Measurements from ENCODE around the gene MNAT1. TPM values are rescaled to one million over a fixed set of nuclear protein-coding genes. Genes with fewer than 3 reads are reported as not detected.

MNAT1 gene
- polyA plus RNA-seq, 2 of the 4 experiments (the other 2 are of a cell fraction), result 42.7 to 78.1 TPM

DNA sequence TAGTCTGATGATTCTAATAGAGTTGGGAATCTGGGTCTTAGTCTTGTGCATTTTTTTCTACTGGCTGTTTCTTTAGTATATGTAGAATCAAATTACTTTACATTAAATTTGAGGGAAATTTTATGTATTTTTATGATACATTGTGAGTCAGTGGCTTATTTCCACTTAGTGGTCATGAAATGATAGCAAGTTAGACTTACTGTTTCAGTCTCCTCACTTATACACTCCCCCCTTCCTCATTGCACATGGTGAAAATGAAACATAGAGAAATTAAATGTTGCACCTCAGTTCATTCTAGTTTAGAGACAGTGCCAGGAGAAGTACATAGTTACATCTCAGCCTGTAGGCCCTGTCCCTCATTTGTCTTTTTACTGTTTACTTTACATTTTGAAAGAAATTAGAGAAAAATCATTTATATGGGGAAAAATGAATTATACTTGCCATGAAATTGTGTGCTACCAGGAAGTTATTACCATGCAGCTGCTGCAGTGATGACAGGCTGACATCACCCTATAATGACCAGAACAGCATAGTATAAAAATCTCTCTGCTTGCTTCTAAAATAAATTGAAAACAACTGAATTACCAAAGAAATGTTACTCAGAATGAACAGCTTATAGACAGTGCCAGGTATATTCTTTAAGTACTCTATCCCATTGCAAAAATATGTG lies 133.1 kb downstream of the MNAT1 start:
- no peak overlapping the region for H3K4me3 ChIP-seq
- no peaks in the 10 kb centered on the region for H3K9me3 ChIP-seq
- CTCF ChIA-PET, result no interaction called here
- POLR2A ChIA-PET, result no interaction called here
- ATAC-seq (no peak), FAIRE-seq (no peak), DNase-seq (ENCODE audit: low read depth in 1 of 2, low spot score in 1 of 2) (no peak)
- no peak overlapping the region for H3K27ac ChIP-seq
- no peak overlapping the region for H3K4me2 ChIP-seq
- no peaks in the 10 kb centered on the region for H3K4me1 ChIP-seq
- TF ChIP-seq CHD2 (IDR thresholded peaks at IDR 0.05; ENCODE audit: low read length, partially characterized antibody) (no peak), ZFP36 (IDR thresholded peaks at IDR 0.05; ENCODE audit: borderline replicate concordance, partially characterized antibody) (no peak), NPAS2 (CRISPR knock-in tag; IDR thresholded peaks at IDR 0.05; ENCODE audit: borderline replicate concordance) (no peak), HEYL (CRISPR knock-in tag; IDR thresholded peaks at IDR 0.05) (no peak), JUN (IDR thresholded peaks at IDR 0.05) (no peak), MAFK (IDR thresholded peaks at IDR 0.05; ENCODE audit: partially characterized antibody) (no peak), RNF2 (IDR thresholded peaks at IDR 0.05; ENCODE audit: borderline replicate concordance, low read depth) (no peak), ZC3H11A (IDR thresholded peaks at IDR 0.05) (no peak), HOXA7 (CRISPR knock-in tag; IDR thresholded peaks at IDR 0.05) (no peak), HDAC2 (IDR thresholded peaks at IDR 0.05) (no peak)
- TF ChIP-seq, protein P1, sequence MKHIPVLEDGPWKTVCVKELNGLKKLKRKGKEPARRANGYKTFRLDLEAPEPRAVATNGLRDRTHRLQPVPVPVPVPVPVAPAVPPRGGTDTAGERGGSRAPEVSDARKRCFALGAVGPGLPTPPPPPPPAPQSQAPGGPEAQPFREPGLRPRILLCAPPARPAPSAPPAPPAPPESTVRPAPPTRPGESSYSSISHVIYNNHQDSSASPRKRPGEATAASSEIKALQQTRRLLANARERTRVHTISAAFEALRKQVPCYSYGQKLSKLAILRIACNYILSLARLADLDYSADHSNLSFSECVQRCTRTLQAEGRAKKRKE (CRISPR knock-in tag; IDR thresholded peaks at IDR 0.05; ENCODE audit: low read depth), result no peak

DNA sequence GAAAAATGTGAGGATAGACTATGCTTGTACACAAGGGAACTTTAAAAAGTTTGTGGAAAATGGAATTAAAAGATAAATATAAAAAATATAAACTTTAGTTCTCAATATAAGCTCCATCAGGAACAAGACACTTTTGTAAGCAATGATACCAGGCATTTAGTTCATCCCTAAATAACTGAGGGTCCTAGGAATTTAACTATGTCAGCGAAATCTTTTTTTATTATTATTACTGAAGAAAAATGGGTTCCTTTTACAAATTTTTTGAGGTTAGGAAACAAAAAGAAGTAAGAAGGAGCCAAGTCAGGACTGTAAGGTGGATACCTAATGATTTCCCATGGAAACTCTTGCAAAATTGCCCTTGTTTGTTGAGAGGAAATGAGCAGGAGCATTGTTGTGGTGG lies 143.6 kb downstream of the MNAT1 start:
- ChIA-PET CTCF (interaction anchor here (1.2 kb wide), 1 partner anchor 22 kb away, joined by 3 read pairs; no protein-coding TSS in a partner anchor), POLR2A (no interaction called here)
- FAIRE-seq, result no peak
- Histone ChIP-seq H3K27ac (no peak overlapping the region), H3K4me2 (no peak overlapping the region), H3K4me3 (no peak overlapping the region), H3K4me1 (no peaks in the 10 kb centered on the region), H3K9me3 (peaks cover under 1% of the 10 kb centered on the region; the same call in 1 of the 3 replicates)
- no peak for ATAC-seq
- DNase-seq (ENCODE audit: low read depth in 1 of 2, low spot score in 1 of 2), result no peak
- TF ChIP-seq MAFK (IDR thresholded peaks at IDR 0.05; ENCODE audit: partially characterized antibody) (peak; percentile 53), TP53 (CRISPR knock-in tag; IDR thresholded peaks at IDR 0.05) (no peak), HOXB5 (CRISPR knock-in tag; IDR thresholded peaks at IDR 0.05) (no peak), GATA3 (IDR thresholded peaks at IDR 0.05; ENCODE audit: borderline replicate concordance) (no peak), FOSB (CRISPR knock-in tag; IDR thresholded peaks at IDR 0.05) (no peak)
- 85% methylated on average over 1 of the region's 1 CpG for WGBS (ENCODE audit: missing lambda C conversion rate)

DNA sequence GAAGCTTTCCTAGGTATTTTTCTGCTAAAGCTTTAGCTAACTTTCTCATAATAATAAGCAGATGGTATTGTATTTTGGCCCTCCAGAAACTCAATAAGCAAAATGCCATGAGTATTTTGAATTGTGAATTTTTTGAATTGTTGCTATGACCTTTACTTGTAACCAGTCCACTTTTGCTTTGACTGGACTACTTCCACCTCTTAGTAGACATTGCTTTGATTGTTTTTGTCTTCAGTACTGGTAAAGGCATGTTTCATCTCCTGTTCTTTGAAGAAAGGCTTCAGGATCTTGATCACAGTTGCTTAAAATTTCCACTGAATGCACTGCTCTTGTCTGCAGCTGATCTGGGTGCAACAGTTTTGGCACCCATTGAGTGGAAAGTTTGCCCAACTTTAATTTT lies 144.0 kb downstream of the MNAT1 start:
- H3K4me2 ChIP-seq, result no peak overlapping the region
- H3K4me1 ChIP-seq, result no peaks in the 10 kb centered on the region
- H3K9me3 ChIP-seq, result peaks cover 3% of the 10 kb centered on the region; the same call in 1 of the 3 replicates
- CTCF ChIA-PET, result interaction anchor here (1.2 kb wide), 1 partner anchor 22 kb away, joined by 3 read pairs; no protein-coding TSS in a partner anchor
- H3K4me3 ChIP-seq, result no peak overlapping the region
- TF ChIP-seq, protein P2, sequence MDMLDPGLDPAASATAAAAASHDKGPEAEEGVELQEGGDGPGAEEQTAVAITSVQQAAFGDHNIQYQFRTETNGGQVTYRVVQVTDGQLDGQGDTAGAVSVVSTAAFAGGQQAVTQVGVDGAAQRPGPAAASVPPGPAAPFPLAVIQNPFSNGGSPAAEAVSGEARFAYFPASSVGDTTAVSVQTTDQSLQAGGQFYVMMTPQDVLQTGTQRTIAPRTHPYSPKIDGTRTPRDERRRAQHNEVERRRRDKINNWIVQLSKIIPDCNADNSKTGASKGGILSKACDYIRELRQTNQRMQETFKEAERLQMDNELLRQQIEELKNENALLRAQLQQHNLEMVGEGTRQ (IDR thresholded peaks at IDR 0.05), result no peak
- TF ChIP-seq CHD2 (IDR thresholded peaks at IDR 0.05; ENCODE audit: low read length, partially characterized antibody) (no peak), KDM5A (IDR thresholded peaks at IDR 0.05) (no peak), NFE2L2 (conservative IDR thresholded peaks at IDR 0.05; ENCODE audit: low read length) (no peak), MYC (IDR thresholded peaks at IDR 0.05; ENCODE audit: borderline replicate concordance, low read length) (no peak), ESRRA (IDR thresholded peaks at IDR 0.05; ENCODE audit: borderline replicate concordance, low read length) (no peak), EP300 (IDR thresholded peaks at IDR 0.05) (no peak), RNF2 (IDR thresholded peaks at IDR 0.05; ENCODE audit: borderline replicate concordance, low read depth) (no peak), FOXS1 (CRISPR knock-in tag; IDR thresholded peaks at IDR 0.05) (no peak)
- no peak for ATAC-seq
- no peak for DNase-seq (ENCODE audit: low read depth in 1 of 2, low spot score in 1 of 2)
- POLR2A ChIA-PET, result no interaction called here
- H3K27ac ChIP-seq, result no peak overlapping the region
- no peak for FAIRE-seq

All from A549 (cell line).